GM12892 (cell line): ENCODE data around the gene LINC00237.

Source experiments
- DNase-seq: peaks from one replicate; pipeline ENCODE4 v3.0.0; 2011; ENCODE audit not compliant: insufficient read length
- FAIRE-seq: peaks from 2 replicates; lab custom pipeline; 2011; peaks lifted over from hg19 to GRCh38; lab: Jason Lieb, UNC
- POLR2A ChIP-seq: IDR thresholded peaks from 2 replicates; pipeline ENCODE4 v1.6.1; 2011; ENCODE audit warnings: low read depth, low read length, control low read depth
- POLR2AphosphoS5 ChIP-seq: IDR thresholded peaks from 2 replicates; pipeline ENCODE4 v1.6.1; 2011; ENCODE audit warnings: low read depth, low read length, control low read depth
- TAF1 ChIP-seq: IDR thresholded peaks from 2 replicates; pipeline ENCODE4 v1.6.1; 2011; ENCODE audit warnings: low read depth, mild to moderate bottlenecking, control low read depth, low read length, borderline replicate concordance

Gene LINC00237

GRCh38 chr20:21090111-21090618, 16.0 kb downstream of the LINC00237 start:
- FAIRE-seq: no peak
- DNase-seq: no peak
- TF ChIP-seq POLR2A (no peak), POLR2AphosphoS5 (no peak), TAF1 (no peak)

DNA sequence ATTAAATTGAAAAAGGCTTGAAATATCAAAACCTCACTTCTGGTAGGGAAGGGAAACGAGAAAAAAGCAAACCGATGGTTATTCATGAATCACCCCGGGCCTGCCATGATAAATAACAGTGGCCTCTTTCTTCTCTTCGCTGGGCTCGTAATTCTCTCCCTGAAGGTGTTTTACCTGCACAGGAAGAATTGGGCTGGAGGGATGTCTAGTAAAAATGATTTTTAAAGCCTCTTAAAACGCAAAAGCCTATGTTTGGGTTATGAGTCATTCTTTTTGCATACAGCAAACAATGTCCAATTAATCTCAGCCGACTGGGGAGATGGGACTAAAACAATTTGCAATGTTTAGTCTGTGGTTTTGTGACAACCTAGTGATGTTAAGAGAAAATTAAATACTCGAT, 16.8 kb downstream of the LINC00237 start:
- DNase-seq (no peak), FAIRE-seq (no peak)
- no peak for TF ChIP-seq POLR2A
- no peak for TF ChIP-seq TAF1
- TF ChIP-seq POLR2AphosphoS5: no peak

GRCh38 chr20:21087862-21088540, 18.2 kb downstream of the LINC00237 start:
- DNase-seq: no peak
- FAIRE-seq: no peak
- TF ChIP-seq POLR2AphosphoS5 (no peak), POLR2A (no peak), TAF1 (no peak)

DNA sequence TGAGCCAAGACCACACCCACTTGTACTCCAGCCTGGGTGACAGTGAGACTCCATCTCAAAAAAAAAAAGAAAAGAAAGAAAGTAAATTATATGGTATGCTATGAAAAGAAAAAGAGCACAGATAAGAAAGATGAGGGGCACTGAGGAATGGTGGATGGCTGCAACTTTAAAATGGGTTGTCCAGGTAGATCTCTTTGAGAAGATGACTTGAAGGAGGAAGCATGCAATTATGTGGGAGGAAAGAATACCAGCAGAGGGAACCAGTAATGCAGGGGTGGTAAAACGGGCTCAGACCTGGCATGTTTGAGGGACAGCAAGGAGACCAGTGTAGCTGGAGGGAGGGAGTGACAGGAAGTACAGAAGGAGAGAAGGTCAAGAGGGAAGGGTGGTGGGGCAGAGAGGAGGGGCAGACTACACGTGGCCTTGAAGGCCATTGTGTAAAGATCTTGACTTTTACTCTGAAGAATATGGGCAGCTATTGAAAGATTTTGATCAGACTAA, 22.3 kb downstream of the LINC00237 start:
- TF ChIP-seq POLR2A: no peak
- TF ChIP-seq TAF1: no peak
- TF ChIP-seq POLR2AphosphoS5: no peak
- no peak for DNase-seq
- FAIRE-seq: no peak

DNA sequence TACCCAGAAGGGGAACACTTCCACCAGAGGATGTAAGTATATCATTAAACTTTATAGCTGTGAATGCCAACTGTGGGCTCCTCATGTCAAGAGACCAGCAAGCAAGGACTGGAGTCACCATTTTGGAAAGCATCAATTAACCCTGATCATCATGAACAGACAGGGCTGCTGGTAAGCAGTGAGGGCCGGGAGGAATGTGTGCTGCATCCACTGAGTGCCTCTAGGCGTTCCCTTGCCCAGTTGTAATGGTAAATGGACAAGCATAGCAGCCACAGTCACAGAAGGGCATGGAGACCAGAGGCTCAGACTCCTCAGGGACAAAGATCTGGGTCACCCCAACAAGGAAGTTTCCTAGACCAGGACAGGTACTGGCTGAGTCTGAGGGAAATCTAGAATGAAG, 23.6 kb downstream of the LINC00237 start:
- no peak for TF ChIP-seq POLR2AphosphoS5
- FAIRE-seq (no peak), DNase-seq (no peak)

- TF ChIP-seq POLR2A: no peak
- TF ChIP-seq TAF1: no peak
- no peak for TF ChIP-seq POLR2AphosphoS5
- DNase-seq: no peak
- no peak for FAIRE-seq
These were observed 28.3 kb downstream of the LINC00237 start for GRCh38 chr20:21077809-21078345.

DNA sequence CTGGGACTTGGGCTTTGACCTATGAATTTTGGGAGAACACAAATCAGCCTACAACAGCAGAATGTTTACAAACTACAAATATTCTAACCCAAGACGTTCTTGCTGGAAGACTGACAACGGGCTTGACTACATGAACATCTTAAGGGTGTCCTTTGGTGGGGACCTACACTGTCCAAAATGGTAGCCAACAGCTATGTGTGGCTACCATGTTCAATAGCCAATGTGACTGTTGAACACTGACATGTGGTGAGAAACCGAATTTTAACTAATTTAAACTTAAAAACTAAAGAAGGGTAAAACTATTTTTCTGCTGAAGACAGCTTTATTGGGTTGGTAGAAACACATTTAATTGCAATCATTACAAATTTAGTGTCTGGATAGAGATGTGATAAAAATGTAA, 30.1 kb downstream of the LINC00237 start:
- DNase-seq (no peak), FAIRE-seq (no peak)
- TF ChIP-seq TAF1: no peak
- TF ChIP-seq POLR2AphosphoS5: no peak
- no peak for TF ChIP-seq POLR2A

DNA sequence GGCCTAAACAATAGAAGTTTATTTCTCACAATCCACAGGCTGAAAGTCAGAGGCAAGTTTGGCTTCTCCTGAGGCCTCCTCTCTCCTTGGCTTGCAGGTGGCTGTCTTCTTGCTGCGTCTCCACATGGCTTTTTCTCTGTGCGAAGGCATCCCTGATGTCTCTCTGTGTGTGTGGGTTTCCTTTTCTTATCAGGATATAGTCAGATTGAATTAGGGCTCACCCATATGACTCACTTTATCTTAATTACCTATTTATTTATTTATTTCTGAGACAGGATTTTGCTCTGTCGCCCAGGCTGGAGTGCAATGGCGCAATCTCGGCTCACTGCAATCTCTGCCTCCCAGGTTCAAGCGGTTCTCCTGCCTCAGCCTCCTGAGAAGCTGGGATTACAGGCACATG, 30.7 kb downstream of the LINC00237 start:
- TF ChIP-seq POLR2A (no peak), TAF1 (no peak), POLR2AphosphoS5 (no peak)
- FAIRE-seq: no peak
- no peak for DNase-seq

GRCh38 chr20:21074605-21075336, 31.4 kb downstream of the LINC00237 start:
- no peak for TF ChIP-seq TAF1
- TF ChIP-seq POLR2AphosphoS5: no peak
- TF ChIP-seq POLR2A: no peak
- no peak for DNase-seq
- peak; percentile 38 for FAIRE-seq

GRCh38 chr20:21067255-21067654, 38.9 kb downstream of the LINC00237 start:
- TF ChIP-seq TAF1 (no peak), POLR2A (no peak), POLR2AphosphoS5 (no peak)
- no peak for FAIRE-seq
- no peak for DNase-seq

GRCh38 chr20:21064924-21065323, 41.2 kb downstream of the LINC00237 start:
- TF ChIP-seq TAF1: no peak
- no peak for TF ChIP-seq POLR2AphosphoS5
- TF ChIP-seq POLR2A: no peak
- DNase-seq (no peak), FAIRE-seq (no peak)

DNA sequence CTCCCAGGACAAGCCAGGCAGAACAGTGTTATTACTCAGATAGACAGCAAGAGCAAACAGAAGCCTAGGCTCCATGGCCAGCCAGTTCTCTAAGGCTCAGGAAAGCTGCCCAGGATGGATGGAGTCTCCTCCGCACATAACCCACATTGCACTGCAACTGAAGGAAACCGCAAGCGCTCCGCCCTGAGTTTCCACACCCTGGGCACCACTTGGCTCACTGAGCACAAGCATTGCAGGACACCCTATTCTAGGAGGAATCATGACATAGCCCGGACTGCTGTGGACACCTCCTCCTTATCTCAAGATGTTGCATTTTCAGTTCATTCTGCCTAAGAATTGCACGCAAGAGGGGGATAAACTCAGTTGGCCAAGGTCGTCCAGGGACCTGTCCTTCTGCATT, 42.9 kb downstream of the LINC00237 start:
- no peak for TF ChIP-seq POLR2A
- TF ChIP-seq POLR2AphosphoS5: no peak
- TF ChIP-seq TAF1: no peak
- FAIRE-seq: no peak
- no peak for DNase-seq
